Skin epidermis (tissue), 12 donors: ENCODE results near the gene ZNF609.
"Not testable (repeated sequence)": the region's sequence is repeated elsewhere in the genome, so short reads cannot be mapped to it uniquely, and the experiment has no call there.

Experiments
- H3K27ac ChIP-seq, 21 experiments: fragments of 200-600 bp; sonication (generic) in 11 of 21; one replicate each; pipeline ENCODE4 v1.5.0; 2020; ENCODE audit warnings: mild to moderate bottlenecking in 3 of 21, inconsistent platforms in 2 of 21, moderate library complexity in 2 of 21
- H3K4me3 ChIP-seq, 7 experiments: fragments of 200-600 bp; sonication (generic) in 2 of 7; one replicate each; pipeline ENCODE4 v1.5.0; 2020; ENCODE audit warnings: inconsistent platforms in 2 of 7, mild to moderate bottlenecking in 2 of 7, moderate library complexity in 1 of 7

ZNF609 gene

DNA sequence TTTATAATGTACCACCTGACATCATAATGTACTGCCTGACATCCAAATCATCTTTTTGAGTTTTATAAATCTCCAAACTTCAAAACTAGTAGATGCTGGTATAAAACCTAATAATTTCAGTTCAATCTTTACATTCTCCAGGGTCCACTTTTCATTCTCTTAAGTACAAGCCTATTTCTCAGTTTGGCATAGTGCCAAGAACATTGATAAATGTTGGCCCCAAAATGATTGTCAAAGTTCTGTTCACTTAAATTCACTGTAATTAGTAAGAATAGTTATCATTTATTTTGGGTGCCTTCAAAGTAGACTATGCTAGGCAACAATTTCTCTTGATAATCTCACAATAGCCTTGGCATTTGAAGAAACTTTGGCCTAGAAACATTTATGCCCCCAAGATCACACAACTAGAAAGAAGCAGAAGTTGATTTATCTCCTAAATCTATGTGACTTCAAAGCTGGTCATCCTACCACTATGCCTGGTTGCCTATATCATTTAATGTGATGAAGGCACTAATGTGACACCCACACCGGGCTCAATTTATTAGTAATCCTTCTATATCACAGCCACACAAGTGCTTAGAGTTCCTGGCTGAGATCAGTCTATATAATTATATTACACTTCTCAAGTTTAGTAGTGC, 101.7 kb downstream of the ZNF609 start:
- H3K4me3 ChIP-seq: no peak overlapping the region
- no peak overlapping the region for H3K27ac ChIP-seq

GRCh38 chr15:64566102-64566501, 105.7 kb downstream of the ZNF609 start:
- Histone ChIP-seq H3K27ac (no peak overlapping the region), H3K4me3 (no peak overlapping the region)

DNA sequence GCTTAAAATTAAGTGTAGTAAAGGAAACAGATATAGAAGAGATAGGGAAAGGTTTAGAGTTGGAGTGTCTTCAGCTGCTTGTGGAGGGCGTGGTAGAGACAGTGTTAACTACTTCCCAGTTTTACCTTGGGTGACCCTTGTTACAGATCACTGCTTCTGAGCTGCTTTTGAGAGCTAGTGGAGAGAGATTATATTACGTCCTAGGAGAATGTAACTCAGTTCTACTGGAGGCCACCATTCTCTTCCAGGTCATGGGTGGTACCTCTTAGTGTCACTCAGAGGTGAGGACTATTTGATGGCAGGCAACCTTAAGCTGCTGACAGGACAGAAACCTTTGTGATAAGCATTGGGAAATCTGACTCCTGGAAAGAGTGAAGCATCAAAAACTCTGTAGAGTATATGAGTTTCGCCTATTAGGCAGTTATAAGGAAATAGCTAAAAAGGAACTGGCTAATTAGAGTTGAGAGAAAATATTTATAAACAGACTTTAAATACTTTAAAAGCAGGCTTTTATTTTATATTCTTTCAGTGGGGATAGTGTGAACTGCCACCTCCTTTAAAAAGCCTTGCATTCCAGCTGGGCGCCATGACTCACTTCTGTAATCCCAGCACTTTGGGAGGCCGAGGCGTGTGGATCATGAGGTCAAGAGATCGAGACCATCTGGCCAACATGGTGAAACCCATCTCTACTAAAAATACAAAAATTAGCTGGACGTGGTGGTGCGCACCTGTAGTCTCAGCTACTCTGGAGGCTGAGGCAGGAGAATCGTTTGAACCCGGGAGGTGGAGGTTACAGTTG, 106.5 kb downstream of the ZNF609 start:
- H3K4me3 ChIP-seq: no peak overlapping the region
- H3K27ac ChIP-seq: no peak overlapping the region

- Histone ChIP-seq H3K4me3 (no peak overlapping the region), H3K27ac (no peak overlapping the region)
These were observed 108.4 kb downstream of the ZNF609 start for GRCh38 chr15:64568765-64569164.

DNA sequence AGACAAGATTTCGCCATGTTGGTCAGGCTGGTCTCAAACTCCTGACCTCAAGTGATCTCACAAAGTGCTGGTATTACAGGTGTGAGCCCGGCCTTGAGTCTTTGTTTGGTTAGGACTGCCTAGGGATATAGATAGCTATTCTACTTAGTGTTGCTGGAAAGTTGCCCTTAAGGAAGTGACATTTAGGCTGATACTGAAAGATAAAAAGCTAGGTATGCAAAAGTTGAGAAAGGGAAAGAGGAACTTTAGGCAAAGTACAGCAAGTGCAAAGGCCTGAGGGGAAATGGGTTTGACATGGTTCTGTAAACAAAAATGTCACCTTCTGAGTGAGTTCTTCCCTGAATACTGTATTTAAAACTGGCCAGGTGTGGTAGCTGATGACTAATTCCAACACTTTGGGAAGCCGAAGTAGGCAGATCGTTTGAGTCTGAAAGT, 111.5 kb downstream of the ZNF609 start:
- H3K27ac ChIP-seq: peak overlapping the region in 2 of 21 experiments; percentile 26 to 31
- H3K4me3 ChIP-seq: no peak overlapping the region

- Histone ChIP-seq H3K27ac (no peak overlapping the region), H3K4me3 (no peak overlapping the region)
These were observed 112.5 kb downstream of the ZNF609 start for GRCh38 chr15:64572856-64573255.

DNA sequence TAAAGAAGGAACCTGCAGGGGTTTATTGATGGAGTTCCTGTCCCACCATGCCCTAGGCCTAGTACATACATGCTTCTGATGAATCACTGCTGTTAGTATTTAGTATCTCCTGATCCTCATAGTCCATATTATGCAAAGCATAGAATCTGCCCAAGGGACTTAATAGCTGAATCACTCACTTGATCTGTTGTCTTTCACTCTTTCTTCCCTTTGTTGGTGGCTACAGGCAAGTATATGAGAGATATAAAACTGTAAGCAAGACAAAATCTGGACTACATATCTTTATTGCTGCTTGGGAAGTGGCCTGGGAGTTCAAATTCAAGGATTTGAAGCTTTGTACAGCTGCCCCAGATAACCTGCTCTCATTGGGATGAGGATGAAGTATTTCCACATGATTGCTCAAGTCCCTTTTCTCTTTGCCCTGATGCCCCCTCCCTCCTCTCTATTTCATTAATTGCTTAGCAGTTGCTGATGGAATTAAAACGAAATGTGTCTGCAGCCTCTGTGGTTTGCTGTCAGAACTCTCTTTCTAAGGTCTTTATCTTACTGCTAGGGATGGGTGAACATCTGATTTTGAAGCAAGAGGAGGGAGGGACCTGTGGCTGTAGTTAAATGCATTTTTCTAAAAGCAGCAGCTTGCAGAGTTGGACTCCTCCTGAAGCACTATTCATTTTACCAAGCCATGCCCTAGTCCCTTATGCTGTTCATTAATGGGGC, 114.1 kb downstream of the ZNF609 start:
- H3K27ac ChIP-seq: peak overlapping the region in 4 of 21 experiments; percentile 10 to 72 (median 34)
- no peak overlapping the region for H3K4me3 ChIP-seq

- no peak overlapping the region for H3K4me3 ChIP-seq
- no peak overlapping the region for H3K27ac ChIP-seq
These were observed 120.5 kb downstream of the ZNF609 start for GRCh38 chr15:64580696-64581407.

DNA sequence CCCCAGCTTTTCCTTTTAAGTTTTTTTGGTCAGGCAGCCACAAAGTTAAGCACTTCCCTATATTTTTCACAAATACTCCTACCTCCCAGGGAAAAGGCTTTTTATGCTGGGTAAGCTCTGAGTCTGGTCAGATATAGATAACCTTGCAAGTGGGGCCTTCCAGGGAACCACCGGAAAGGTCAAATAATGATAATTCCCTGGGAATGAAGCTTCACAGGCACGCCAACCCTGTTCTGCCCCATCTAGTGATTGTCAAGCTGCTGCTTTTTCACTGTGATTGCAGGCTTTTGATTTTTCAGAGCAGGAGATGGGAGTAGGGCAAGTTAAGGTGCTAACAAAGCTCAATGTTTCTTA, 121.0 kb downstream of the ZNF609 start:
- Histone ChIP-seq H3K27ac (no peak overlapping the region), H3K4me3 (no peak overlapping the region)

DNA sequence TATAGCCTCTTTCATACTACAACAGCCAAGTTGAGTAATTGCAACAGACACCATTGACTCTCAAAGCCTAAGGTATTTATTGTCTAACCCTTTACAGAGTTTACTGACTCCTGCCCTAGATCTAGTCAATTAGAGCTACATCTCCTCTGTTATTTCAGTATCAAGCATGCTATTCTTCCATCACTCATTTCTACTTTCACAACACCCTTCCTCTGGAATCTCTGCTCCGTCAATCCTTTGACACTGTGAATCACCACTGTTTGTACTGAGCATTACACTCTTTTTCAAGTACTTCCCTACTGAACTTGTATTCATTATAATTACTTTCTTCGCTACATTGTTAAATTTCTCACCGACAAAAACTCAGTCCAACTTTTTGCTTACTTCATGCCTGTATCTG, 121.8 kb downstream of the ZNF609 start:
- Histone ChIP-seq H3K4me3 (no peak overlapping the region), H3K27ac (no peak overlapping the region)

- Histone ChIP-seq H3K27ac (no peak overlapping the region), H3K4me3 (no peak overlapping the region)
These were observed 123.1 kb downstream of the ZNF609 start for GRCh38 chr15:64583519-64583918.

DNA sequence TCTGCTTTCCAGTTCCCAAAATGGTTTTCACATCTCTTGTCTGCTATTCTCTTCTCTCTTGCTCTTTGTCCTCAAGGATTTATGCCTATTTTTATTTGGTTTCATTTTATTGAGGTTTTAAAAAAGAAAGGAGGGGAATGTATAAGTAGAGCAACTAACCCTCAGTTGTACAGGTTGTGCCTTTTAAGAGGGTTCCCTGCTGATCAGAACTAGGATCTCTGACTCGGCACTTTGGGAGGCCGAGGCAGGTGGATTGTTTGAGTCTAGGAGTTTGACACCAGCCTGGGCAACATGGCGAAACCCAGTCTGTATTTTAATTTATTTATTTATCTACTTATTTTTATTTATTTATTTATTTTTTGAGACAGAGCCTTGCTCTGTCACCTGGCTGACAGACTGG, 123.6 kb downstream of the ZNF609 start:
- no peak overlapping the region for H3K27ac ChIP-seq

GRCh38 chr15:64586259-64586870, 126.0 kb downstream of the ZNF609 start:
- Histone ChIP-seq H3K4me3 (no peak overlapping the region), H3K27ac (no peak overlapping the region)

More for the DNA sequence above, 123.6 kb downstream of the ZNF609 start:
- H3K4me3 ChIP-seq: no peak overlapping the region

DNA sequence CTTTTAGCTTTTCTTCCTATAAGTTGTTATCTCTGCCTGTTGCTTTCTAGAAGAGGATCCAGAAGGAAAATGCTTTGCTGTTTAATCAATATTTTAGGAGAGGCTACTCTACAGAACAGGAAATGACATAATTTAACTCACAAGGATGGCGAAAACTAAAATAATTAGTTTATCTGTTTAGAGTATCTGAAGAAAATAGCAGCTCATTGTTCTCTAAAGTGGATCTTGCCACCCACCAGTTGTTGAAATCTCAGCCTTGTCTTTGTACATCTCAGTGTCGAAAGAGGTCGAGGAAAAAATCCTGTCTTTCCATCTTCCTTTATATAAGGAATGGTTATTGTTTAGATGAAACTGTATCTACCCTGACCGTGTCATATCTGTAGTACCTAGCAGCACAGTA, 126.6 kb downstream of the ZNF609 start:
- no peak overlapping the region for H3K27ac ChIP-seq

GRCh38 chr15:64589435-64590084, 129.2 kb downstream of the ZNF609 start:
- Histone ChIP-seq H3K27ac (no peak overlapping the region), H3K4me3 (no peak overlapping the region)

More for the DNA sequence above, 126.6 kb downstream of the ZNF609 start:
- H3K4me3 ChIP-seq: no peak overlapping the region

GRCh38 chr15:64592845-64593244, 132.5 kb downstream of the ZNF609 start:
- not testable (repeated sequence) for H3K27ac ChIP-seq, H3K4me3 ChIP-seq

DNA sequence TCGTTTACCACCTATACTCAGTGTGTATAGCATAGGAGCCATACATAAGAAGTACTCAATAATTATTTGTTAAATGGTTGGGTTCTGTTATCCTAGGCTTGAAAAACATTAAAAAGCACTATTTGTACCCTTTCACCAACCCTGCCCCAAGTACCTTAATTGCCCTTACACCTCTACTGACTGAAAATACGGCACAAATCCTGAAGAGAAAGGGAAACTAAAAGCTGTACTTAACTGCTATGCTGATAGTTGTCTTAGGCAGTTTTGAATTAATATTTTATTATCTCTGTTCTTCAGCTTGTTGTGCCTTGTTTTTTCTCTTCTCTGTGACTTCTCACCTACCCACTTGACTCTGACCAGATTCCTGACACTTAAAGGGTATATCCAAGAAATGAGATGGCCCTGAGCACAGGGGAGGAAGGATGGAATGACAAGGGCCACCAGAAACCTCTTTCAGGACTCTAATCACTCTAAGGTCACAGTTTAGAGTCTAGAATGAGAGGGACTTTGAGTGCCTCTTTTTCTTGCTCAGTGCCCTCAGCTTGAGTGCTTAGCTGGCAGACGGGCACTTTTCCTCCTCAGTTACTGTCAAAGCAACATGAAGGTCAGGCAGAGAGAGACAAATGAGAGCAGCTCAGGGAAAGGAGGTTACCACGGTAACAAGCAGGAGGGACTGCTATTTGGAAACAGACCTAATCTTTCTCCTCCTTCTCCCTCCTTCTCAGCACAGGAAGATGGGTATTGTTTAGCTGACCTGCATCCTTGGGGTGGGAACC, 136.5 kb downstream of the ZNF609 start:
- Histone ChIP-seq H3K27ac (peak overlapping the region in 11 of 21 experiments; percentile 1 to 72 (median 54)), H3K4me3 (no peak overlapping the region)

- peak overlapping the region in 5 of 21 experiments; percentile 29 to 72 (median 69) for H3K27ac ChIP-seq
- no peak overlapping the region for H3K4me3 ChIP-seq
These were observed 137.1 kb downstream of the ZNF609 start for GRCh38 chr15:64597477-64597822.
